Upper lobe of left lung (tissue), 4 donors: Measurements from ENCODE around the gene SAMD3.

ENCODE experiments used
- EP300 ChIP-seq, 4 donors: sonication (generic); formaldehyde crosslinking; IDR thresholded peaks; one replicate each; pipeline ENCODE4 v1.5.1; 2017; ENCODE audit warnings: antibody characterized with exemption in 4 of 4, control low read depth in 2 of 4
- POLR2A ChIP-seq, 4 donors: fragments of 450-650 bp; IDR thresholded peaks; one replicate each; pipeline ENCODE4 v1.5.1; 2016 to 2017; ENCODE audit warnings: antibody characterized with exemption in 4 of 4, mild to moderate bottlenecking in 2 of 4
- TF ChIP-seq, protein P1 (sequence below), 6 experiments: fragments of 450-650 bp in 4 of 6; fragments of 200-600 bp in 2 of 6; sonication (generic) in 2 of 6; IDR thresholded peaks; one replicate each; pipeline ENCODE4 v1.5.1; 2016 to 2019; ENCODE audit warnings: antibody characterized with exemption in 6 of 6

DNA sequence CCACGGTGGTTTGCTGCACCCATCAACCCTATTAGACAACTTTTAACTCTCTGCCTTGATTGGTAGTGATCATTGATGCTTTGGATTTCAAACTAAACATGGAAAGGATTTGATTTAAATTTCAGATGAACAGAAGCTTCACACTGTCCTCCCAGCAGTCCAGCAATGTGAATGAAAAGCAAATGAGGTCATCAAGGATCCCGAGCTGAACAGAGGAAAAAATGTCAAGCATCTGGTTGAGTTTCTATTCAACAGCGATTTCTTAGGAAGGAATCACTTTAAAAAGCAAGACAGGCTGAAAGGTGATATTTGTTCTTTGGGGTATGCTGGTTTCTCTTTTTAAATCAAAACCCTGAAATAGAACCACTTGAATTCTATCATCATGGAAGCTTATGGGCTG lies 10.6 kb upstream of the SAMD3 start:
- TF ChIP-seq, protein P1, sequence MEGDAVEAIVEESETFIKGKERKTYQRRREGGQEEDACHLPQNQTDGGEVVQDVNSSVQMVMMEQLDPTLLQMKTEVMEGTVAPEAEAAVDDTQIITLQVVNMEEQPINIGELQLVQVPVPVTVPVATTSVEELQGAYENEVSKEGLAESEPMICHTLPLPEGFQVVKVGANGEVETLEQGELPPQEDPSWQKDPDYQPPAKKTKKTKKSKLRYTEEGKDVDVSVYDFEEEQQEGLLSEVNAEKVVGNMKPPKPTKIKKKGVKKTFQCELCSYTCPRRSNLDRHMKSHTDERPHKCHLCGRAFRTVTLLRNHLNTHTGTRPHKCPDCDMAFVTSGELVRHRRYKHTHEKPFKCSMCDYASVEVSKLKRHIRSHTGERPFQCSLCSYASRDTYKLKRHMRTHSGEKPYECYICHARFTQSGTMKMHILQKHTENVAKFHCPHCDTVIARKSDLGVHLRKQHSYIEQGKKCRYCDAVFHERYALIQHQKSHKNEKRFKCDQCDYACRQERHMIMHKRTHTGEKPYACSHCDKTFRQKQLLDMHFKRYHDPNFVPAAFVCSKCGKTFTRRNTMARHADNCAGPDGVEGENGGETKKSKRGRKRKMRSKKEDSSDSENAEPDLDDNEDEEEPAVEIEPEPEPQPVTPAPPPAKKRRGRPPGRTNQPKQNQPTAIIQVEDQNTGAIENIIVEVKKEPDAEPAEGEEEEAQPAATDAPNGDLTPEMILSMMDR (IDR thresholded peaks at IDR 0.05): no peak
- no peak for TF ChIP-seq EP300 (IDR thresholded peaks at IDR 0.05)
- no peak for TF ChIP-seq POLR2A (IDR thresholded peaks at IDR 0.05)
